GM23248 (cell line): ENCODE results near the gene VPS13D. TPM values are rescaled to one million over a fixed set of nuclear protein-coding genes. Genes with fewer than 3 reads are reported as not detected.
"Not testable (repeated sequence)": the region's sequence is repeated elsewhere in the genome, so short reads cannot be mapped to it uniquely, and the experiment has no call there.

Experiments used
- DNase-seq: peaks from one replicate; pipeline ENCODE4 v3.0.0-alpha.2; 2015
- H2AFZ ChIP-seq: fragments of 200-600 bp; sonication (generic); 2 replicates; pipeline ENCODE4 v1.6.1; 2016; ENCODE audit warnings: antibody characterized with exemption
- H3F3A ChIP-seq: fragments of 200-600 bp; sonication (generic); 2 replicates; pipeline ENCODE4 v1.6.1; 2016; ENCODE audit warnings: mild to moderate bottlenecking, antibody characterized with exemption, mixed run types; ENCODE audit not compliant: insufficient read depth
- H3K27ac ChIP-seq: fragments of 200-600 bp; sonication (generic); 2 replicates; pipeline ENCODE4 v1.5.1; 2016; ENCODE audit warnings: mild to moderate bottlenecking
- H3K27me3 ChIP-seq: fragments of 200-600 bp; sonication (generic); replicated peaks from 2 replicates; pipeline ENCODE4 v1.6.1; 2016; ENCODE audit warnings: mild to moderate bottlenecking; ENCODE audit not compliant: insufficient read depth
- H3K36me3 ChIP-seq: fragments of 200-600 bp; sonication (generic); 2 replicates; pipeline ENCODE4 v1.6.1; 2016; ENCODE audit warnings: low read depth, mild to moderate bottlenecking
- H3K4me1 ChIP-seq: fragments of 200-600 bp; sonication (generic); 2 replicates; pipeline ENCODE4 v1.6.1; 2016; ENCODE audit warnings: mild to moderate bottlenecking; ENCODE audit not compliant: insufficient read depth
- H3K4me2 ChIP-seq: fragments of 200-600 bp; sonication (generic); one replicate; pipeline ENCODE4 v1.6.1; 2016; ENCODE audit warnings: mild to moderate bottlenecking; ENCODE audit not compliant: unreplicated experiment
- H3K4me3 ChIP-seq: fragments of 200-600 bp; sonication (generic); 2 replicates; pipeline ENCODE4 v1.5.1; 2016; ENCODE audit warnings: mild to moderate bottlenecking
- H3K79me2 ChIP-seq: fragments of 200-600 bp; sonication (generic); 2 replicates; pipeline ENCODE4 v1.6.1; 2016; ENCODE audit warnings: mild to moderate bottlenecking; ENCODE audit not compliant: insufficient read depth
- H3K9ac ChIP-seq: fragments of 200-600 bp; sonication (generic); 2 replicates; pipeline ENCODE4 v1.6.1; 2016; ENCODE audit warnings: mild to moderate bottlenecking
- H3K9me2 ChIP-seq: fragments of 200-600 bp; sonication (generic); 2 replicates; pipeline ENCODE4 v1.6.1; 2016; ENCODE audit warnings: mixed run types, mild to moderate bottlenecking, moderate library complexity; ENCODE audit not compliant: insufficient read depth
- H3K9me3 ChIP-seq: fragments of 200-600 bp; sonication (generic); one replicate; pipeline ENCODE4 v1.6.1; 2017; ENCODE audit warnings: low read depth
- H4K20me1 ChIP-seq: fragments of 200-600 bp; sonication (generic); 2 replicates; pipeline ENCODE4 v1.6.0; 2016; ENCODE audit not compliant: insufficient read depth
- EZH2 ChIP-seq: fragments of 200-600 bp; sonication (generic); IDR thresholded peaks from 2 replicates; pipeline ENCODE4 v1.6.1; 2018; ENCODE audit warnings: antibody characterized with exemption, mild to moderate bottlenecking; ENCODE audit not compliant: insufficient read depth, poor library complexity, severe bottlenecking
- EZH2phosphoT487 ChIP-seq: fragments of 200-600 bp; sonication (generic); IDR thresholded peaks from 2 replicates; pipeline ENCODE4 v1.6.1; 2018; ENCODE audit warnings: antibody characterized with exemption, moderate library complexity, mild to moderate bottlenecking, low read depth; ENCODE audit not compliant: insufficient read depth
- WGBS, 2 experiments: methylation state at CpG; one replicate each; pipeline ENCODE4 v1.1.6; 2015 to 2017; ENCODE audit warnings: low lambda C conversion rate in 2 of 2, low coverage in 1 of 2; ENCODE audit errors: missing lambda C conversion rate in 2 of 2; 5-methylcytosine and 5-hydroxymethylcytosine counted together
- in situ Hi-C: fragments of 300-500 bp; cut with MboI; formaldehyde crosslinking; loops from 2 replicates; pipeline ENCODE4 v1.15.0; 2020
- polyA plus RNA-seq: library from polyadenylated mRNA; unstranded; fragments of >200 nt; fragmentation: Nextera tagmentation; extraction: Ambion mirVana; gene quantifications from 2 replicates; pipeline ENCODE4 v1.2.1, GENCODE V29; 2016
- total RNA-seq: library from RNA; depleted of rRNA; stranded (reverse); fragments of >200 nt; shearing (Covaris generic); gene quantifications from 2 replicates; pipeline ENCODE4 v1.2.3, GENCODE V29; 2014

The VPS13D gene
- total and polyA plus RNA-seq, 2 experiments from 2014 or later = 6.8 to 16.4 TPM

- no peak for TF ChIP-seq EZH2
- no peak for TF ChIP-seq EZH2phosphoT487
- DNase-seq = no peak
- H3K4me2 ChIP-seq = no peak overlapping the region
- 99 to 100% methylated on average over 3 of the region's 3 CpGs for WGBS, 2 experiments
- H3F3A ChIP-seq = peaks cover 53% of the 10 kb centered on the region
- H3K9ac ChIP-seq = no peak overlapping the region
- peaks cover 73% of the 10 kb centered on the region for H3K4me1 ChIP-seq
- H3K79me2 ChIP-seq = 0 out of 2 replicates have a peak, but pooled peaks cover 8% of the 10 kb centered on the region
- no peak overlapping the region for H3K4me3 ChIP-seq
- no peaks in the 10 kb centered on the region for H3K36me3 ChIP-seq
- H3K27ac ChIP-seq = no peak overlapping the region
- in situ Hi-C loops = no loop called here
- H3K27me3 ChIP-seq = no peaks in the 10 kb centered on the region
- no peaks in the 10 kb centered on the region for H3K9me2 ChIP-seq
- H3K9me3 ChIP-seq = no peaks in the 10 kb centered on the region
- no peaks in the 10 kb centered on the region for H4K20me1 ChIP-seq
- H2AFZ ChIP-seq = no peak overlapping the region
These were observed 221.7 kb downstream of the VPS13D start for GRCh38 chr1:12451560-12451900.

GRCh38 chr1:12452262-12452661 lies 222.4 kb downstream of the VPS13D start:
- DNase-seq = no peak
- no peak overlapping the region for H2AFZ ChIP-seq
- H3K27me3 ChIP-seq = no peaks in the 10 kb centered on the region
- no peaks in the 10 kb centered on the region for H4K20me1 ChIP-seq
- TF ChIP-seq EZH2 (no peak), EZH2phosphoT487 (no peak)
- in situ Hi-C loops = no loop called here
- H3K36me3 ChIP-seq = no peaks in the 10 kb centered on the region
- H3K4me2 ChIP-seq = no peak overlapping the region
- no peaks in the 10 kb centered on the region for H3K9me3 ChIP-seq
- H3K27ac ChIP-seq = no peak overlapping the region
- H3K9me2 ChIP-seq = no peaks in the 10 kb centered on the region
- peaks cover 73% of the 10 kb centered on the region for H3K4me1 ChIP-seq
- H3K79me2 ChIP-seq = 0 out of 2 replicates have a peak, but pooled peaks cover 8% of the 10 kb centered on the region
- no peak overlapping the region for H3K9ac ChIP-seq
- H3K4me3 ChIP-seq = no peak overlapping the region
- H3F3A ChIP-seq = peaks cover 54% of the 10 kb centered on the region

GRCh38 chr1:12453400-12454343 lies 223.8 kb downstream of the VPS13D start:
- 0 out of 2 replicates have a peak overlapping the region, but pooled peaks have one; percentile 15 for H3K9ac ChIP-seq
- H3K27ac ChIP-seq = peak overlapping the region; percentile 71
- H3K27me3 ChIP-seq = no peaks in the 10 kb centered on the region
- 0 out of 2 replicates have a peak, but pooled peaks cover 8% of the 10 kb centered on the region for H3K79me2 ChIP-seq
- TF ChIP-seq EZH2 (no peak), EZH2phosphoT487 (no peak)
- H3K4me2 ChIP-seq = no peak overlapping the region
- peaks cover 73% of the 10 kb centered on the region for H3K4me1 ChIP-seq
- no peak overlapping the region for H2AFZ ChIP-seq
- WGBS, 2 experiments = 69 to 72% methylated on average over 13 of the region's 13 CpGs
- H3K9me3 ChIP-seq = no peaks in the 10 kb centered on the region
- no peak overlapping the region for H3K4me3 ChIP-seq
- in situ Hi-C loops = no loop called here
- DNase-seq = peak; percentile 19
- H3F3A ChIP-seq = peaks cover 55% of the 10 kb centered on the region
- no peaks in the 10 kb centered on the region for H3K36me3 ChIP-seq
- H4K20me1 ChIP-seq = no peaks in the 10 kb centered on the region
- H3K9me2 ChIP-seq = no peaks in the 10 kb centered on the region

GRCh38 chr1:12454406-12455391 lies 224.9 kb downstream of the VPS13D start:
- H3K36me3 ChIP-seq = no peaks in the 10 kb centered on the region
- H3K79me2 ChIP-seq = 0 out of 2 replicates have a peak, but pooled peaks cover 8% of the 10 kb centered on the region
- H3K4me3 ChIP-seq = peak overlapping the region; percentile 0; the same call in 1 of the 2 replicates
- in situ Hi-C loops = no loop called here
- TF ChIP-seq EZH2 (no peak), EZH2phosphoT487 (no peak)
- no peaks in the 10 kb centered on the region for H3K9me3 ChIP-seq
- peak overlapping the region; percentile 71 for H3K27ac ChIP-seq
- H2AFZ ChIP-seq = no peak overlapping the region
- no peaks in the 10 kb centered on the region for H3K9me2 ChIP-seq
- no peaks in the 10 kb centered on the region for H3K27me3 ChIP-seq
- H3F3A ChIP-seq = peaks cover 49% of the 10 kb centered on the region
- 6 to 7% methylated on average over 4 of the region's 4 CpGs for whole genome bisulfite sequencing, 2 experiments
- H3K4me2 ChIP-seq = peak overlapping the region; percentile 32
- H4K20me1 ChIP-seq = no peaks in the 10 kb centered on the region
- peaks cover 66% of the 10 kb centered on the region for H3K4me1 ChIP-seq
- peak; percentile 59 for DNase-seq
- H3K9ac ChIP-seq = peak overlapping the region; percentile 15; the same call in 1 of the 2 replicates

- H4K20me1 ChIP-seq, H3K9me2 ChIP-seq, H3K4me2 ChIP-seq, DNase-seq, H3K9ac ChIP-seq, in situ Hi-C loops, H3K27ac ChIP-seq, H3K36me3 ChIP-seq, H3K79me2 ChIP-seq, H2AFZ ChIP-seq, H3K4me3 ChIP-seq, H3K9me3 ChIP-seq, H3K27me3 ChIP-seq: not testable (repeated sequence)
- peaks cover 62% of the 10 kb centered on the region for H3K4me1 ChIP-seq
- 96 to 98% methylated on average over 7 of the region's 7 CpGs for WGBS, 2 experiments
- H3F3A ChIP-seq = peaks cover 42% of the 10 kb centered on the region
These were observed 226.3 kb downstream of the VPS13D start for GRCh38 chr1:12456081-12456480.
